ENCODE results near the gene LAMC2.

LAMC2 gene

DNA sequence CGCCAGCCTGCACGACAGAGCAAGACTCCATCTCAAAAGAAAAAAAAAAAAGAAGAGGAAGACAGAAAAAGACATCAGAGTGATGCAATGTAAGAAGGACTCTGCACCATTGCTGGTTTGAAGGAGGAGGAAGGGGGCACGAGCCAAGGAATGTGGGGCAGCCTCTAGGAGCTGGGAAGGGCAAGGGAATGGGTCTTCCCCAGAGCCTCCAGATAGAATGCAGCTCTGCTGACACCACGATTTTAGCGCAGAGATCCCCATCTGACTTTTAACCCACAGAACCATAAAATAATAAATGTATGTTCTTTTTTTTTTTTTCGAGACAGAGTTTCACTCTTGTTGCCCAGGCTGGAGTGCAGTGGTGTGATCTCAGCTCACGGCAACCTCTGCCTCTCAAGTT lies 33.9 kb upstream of the LAMC2 start:
- no peak overlapping the region for H3K4me3 ChIP-seq (ENCODE audit: low read length)
- TF ChIP-seq, protein P1, sequence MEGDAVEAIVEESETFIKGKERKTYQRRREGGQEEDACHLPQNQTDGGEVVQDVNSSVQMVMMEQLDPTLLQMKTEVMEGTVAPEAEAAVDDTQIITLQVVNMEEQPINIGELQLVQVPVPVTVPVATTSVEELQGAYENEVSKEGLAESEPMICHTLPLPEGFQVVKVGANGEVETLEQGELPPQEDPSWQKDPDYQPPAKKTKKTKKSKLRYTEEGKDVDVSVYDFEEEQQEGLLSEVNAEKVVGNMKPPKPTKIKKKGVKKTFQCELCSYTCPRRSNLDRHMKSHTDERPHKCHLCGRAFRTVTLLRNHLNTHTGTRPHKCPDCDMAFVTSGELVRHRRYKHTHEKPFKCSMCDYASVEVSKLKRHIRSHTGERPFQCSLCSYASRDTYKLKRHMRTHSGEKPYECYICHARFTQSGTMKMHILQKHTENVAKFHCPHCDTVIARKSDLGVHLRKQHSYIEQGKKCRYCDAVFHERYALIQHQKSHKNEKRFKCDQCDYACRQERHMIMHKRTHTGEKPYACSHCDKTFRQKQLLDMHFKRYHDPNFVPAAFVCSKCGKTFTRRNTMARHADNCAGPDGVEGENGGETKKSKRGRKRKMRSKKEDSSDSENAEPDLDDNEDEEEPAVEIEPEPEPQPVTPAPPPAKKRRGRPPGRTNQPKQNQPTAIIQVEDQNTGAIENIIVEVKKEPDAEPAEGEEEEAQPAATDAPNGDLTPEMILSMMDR (IDR thresholded peaks at IDR 0.05; ENCODE audit: insufficient read depth, low read depth, low read length, missing control alignments) = no peak
- no peak for DNase-seq (ENCODE audit: low read depth)

DNA sequence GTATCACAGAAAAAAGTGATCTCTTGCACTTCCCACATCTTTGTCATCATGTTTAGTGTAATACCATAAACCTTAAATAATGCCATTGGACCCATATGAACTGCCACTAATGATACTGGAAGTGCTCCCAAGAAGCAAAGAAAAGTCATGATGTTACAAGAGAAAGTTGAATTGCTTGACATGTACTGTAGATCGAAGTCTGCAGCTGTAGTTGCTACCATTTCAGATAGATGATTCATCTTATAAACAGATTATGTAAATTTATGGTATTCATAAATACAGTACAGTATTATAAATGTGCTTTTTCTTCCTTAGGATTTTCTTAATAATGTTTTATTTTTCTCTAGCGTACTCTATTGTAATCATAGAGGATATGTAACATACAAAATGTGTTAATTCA lies 30.1 kb upstream of the LAMC2 start:
- DNase-seq (ENCODE audit: low read depth) = no peak

DNA sequence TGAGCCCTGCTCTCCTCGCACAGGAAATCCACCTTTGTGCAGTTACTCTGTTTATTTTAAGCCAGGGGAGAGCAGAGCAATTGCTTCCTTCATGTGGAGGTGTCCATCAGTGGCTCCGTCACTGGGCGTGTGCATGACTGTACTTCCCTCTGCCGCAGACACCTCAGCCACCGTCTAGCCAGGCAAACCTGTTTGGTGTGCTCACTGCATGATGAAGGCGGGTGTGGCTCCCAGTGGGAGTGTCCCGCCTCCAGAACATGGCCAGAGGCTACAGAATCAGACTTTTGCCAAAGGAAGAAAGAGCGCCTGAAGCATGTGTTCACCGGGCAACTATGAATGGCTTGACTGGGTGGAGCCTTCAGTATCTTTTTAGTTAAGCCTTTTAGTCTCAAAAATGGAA lies 26.1 kb upstream of the LAMC2 start:
- no peak overlapping the region for H3K4me3 ChIP-seq (ENCODE audit: low read length)
- DNase-seq (ENCODE audit: low read depth) = peak; percentile 100
- TF ChIP-seq, protein P1 (IDR thresholded peaks at IDR 0.05; ENCODE audit: insufficient read depth, low read depth, low read length, missing control alignments) = no peak

More for the DNA sequence above, 30.1 kb upstream of the LAMC2 start:
- TF ChIP-seq, protein P1 (IDR thresholded peaks at IDR 0.05; ENCODE audit: insufficient read depth, low read depth, low read length, missing control alignments) = no peak
- H3K4me3 ChIP-seq (ENCODE audit: low read length) = no peak overlapping the region

DNA sequence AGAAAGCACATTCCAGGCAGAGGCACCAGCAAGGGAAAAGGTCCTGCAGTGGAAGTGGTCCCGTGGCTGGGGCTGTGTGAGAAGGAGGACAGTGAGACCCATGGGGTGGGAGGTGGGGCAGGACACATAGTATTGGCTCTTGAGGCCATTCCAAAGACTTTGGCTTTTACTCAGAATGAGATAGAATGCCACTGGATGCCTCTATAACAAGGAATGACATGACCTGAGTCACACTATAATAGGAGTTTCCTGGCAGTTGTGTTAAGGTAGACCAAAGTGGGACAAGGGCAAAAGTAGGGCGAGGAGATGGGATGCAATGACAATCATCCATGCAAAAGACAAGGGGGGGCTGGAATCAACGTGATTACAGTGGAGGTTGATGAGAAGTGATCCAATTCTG lies 24.7 kb upstream of the LAMC2 start:
- TF ChIP-seq, protein P1 (IDR thresholded peaks at IDR 0.05; ENCODE audit: insufficient read depth, low read depth, low read length, missing control alignments) = no peak
- DNase-seq (ENCODE audit: low read depth) = peak; percentile 47
- no peak overlapping the region for H3K4me3 ChIP-seq (ENCODE audit: low read length)

DNA sequence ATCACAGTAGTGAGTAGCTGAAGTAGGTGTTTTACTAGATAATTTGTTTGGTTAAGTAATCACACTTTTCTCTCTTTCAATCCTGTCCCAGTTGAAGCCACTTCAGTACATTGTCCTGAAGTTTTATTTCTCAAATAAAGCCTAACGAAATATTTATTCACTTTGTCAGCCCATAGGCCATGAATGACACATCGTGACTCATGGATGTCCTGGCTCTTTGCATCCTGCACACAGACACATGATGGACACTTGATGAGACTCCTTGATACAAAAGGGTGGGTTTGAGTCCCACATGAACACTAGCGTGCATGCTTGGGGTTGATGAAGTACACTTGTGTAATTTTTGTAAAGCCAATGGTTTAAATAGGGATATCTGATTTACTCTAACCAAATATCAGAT lies 22.7 kb upstream of the LAMC2 start:
- TF ChIP-seq, protein P1 (IDR thresholded peaks at IDR 0.05; ENCODE audit: insufficient read depth, low read depth, low read length, missing control alignments) = no peak
- no peak overlapping the region for H3K4me3 ChIP-seq (ENCODE audit: low read length)
- peak; percentile 94 for DNase-seq (ENCODE audit: low read depth)

DNA sequence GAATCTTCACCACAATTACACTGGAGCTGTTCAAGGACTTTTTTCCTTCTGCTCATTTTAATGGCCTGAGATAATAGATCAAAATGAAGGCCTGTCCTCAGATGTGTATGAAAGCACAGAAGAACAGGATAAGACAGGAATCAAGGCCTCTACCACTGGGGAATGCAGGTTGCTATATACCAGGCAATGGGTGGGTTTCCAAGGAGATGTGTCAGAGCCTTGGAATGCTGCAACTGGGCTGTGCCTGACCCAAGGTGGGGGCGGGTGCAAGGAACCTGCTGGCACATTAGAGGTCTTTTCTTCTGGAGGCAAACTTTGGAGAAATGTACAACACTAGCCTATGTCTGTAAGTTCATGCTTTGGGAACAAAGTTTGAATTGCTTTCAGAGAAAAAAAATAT lies 21.7 kb upstream of the LAMC2 start:
- TF ChIP-seq, protein P1 (IDR thresholded peaks at IDR 0.05; ENCODE audit: insufficient read depth, low read depth, low read length, missing control alignments) = no peak
- DNase-seq (ENCODE audit: low read depth) = peak; percentile 95
- no peak overlapping the region for H3K4me3 ChIP-seq (ENCODE audit: low read length)

DNA sequence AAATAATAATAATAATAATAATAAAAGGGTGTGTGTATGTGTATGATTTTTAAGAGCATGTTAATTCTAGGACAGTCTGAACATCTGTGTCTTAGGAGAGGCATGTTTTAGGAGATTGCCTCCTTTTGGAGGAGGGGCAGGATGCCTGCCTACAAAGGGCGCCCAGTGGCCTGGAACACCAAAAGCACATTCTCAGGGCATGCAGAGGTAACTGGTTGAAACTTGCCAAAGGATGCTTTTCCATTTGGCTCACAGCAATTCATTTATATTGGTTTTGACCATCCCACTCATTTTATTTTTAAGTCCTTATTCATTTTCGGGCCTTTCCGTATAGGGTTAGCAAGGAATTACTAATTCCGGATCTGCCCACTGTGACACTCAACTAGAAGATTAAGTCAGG lies 21.1 kb upstream of the LAMC2 start:
- DNase-seq (ENCODE audit: low read depth) = peak; percentile 95
- TF ChIP-seq, protein P1 (IDR thresholded peaks at IDR 0.05; ENCODE audit: insufficient read depth, low read depth, low read length, missing control alignments) = no peak
- no peak overlapping the region for H3K4me3 ChIP-seq (ENCODE audit: low read length)

Measured in epithelial cell of esophagus (primary cell).